ENCODE data around the gene KDM5A.

The KDM5A gene

GRCh38 chr12:268483-268840 lies 120.7 kb downstream of the KDM5A start:
- Histone ChIP-seq H3K27me3 (peaks cover 22% of the 10 kb centered on the region), H3K36me3 (no peaks in the 10 kb centered on the region), H3K9me3 (no peaks in the 10 kb centered on the region), H3K4me1 (no peaks in the 10 kb centered on the region), H3K4me3 (ENCODE audit: low read depth, low read length) (peak overlapping the region; percentile 16)
- no peak for TF ChIP-seq CTCF (IDR thresholded peaks at IDR 0.05; ENCODE audit: low read depth, low read length)
- DNase-seq, result no peak

- Histone ChIP-seq H3K4me3 (ENCODE audit: low read depth, low read length) (peak overlapping the region; percentile 16), H3K4me1 (no peaks in the 10 kb centered on the region), H3K27me3 (peaks cover 22% of the 10 kb centered on the region), H3K36me3 (no peaks in the 10 kb centered on the region), H3K9me3 (no peaks in the 10 kb centered on the region)
- no peak for TF ChIP-seq CTCF (IDR thresholded peaks at IDR 0.05; ENCODE audit: low read depth, low read length)
- DNase-seq, result no peak
These were observed 121.3 kb downstream of the KDM5A start for GRCh38 chr12:267581-268482.

- DNase-seq, result no peak
- Histone ChIP-seq H3K4me3 (ENCODE audit: low read depth, low read length) (no peak overlapping the region), H3K9me3 (no peaks in the 10 kb centered on the region), H3K4me1 (no peaks in the 10 kb centered on the region), H3K36me3 (no peaks in the 10 kb centered on the region), H3K27me3 (peaks cover 22% of the 10 kb centered on the region)
- TF ChIP-seq CTCF (IDR thresholded peaks at IDR 0.05; ENCODE audit: low read depth, low read length), result no peak
These were observed 124.0 kb downstream of the KDM5A start for GRCh38 chr12:265096-265495.

- Histone ChIP-seq H3K27me3 (peaks cover 22% of the 10 kb centered on the region), H3K4me3 (ENCODE audit: low read depth, low read length) (no peak overlapping the region), H3K9me3 (no peaks in the 10 kb centered on the region), H3K36me3 (no peaks in the 10 kb centered on the region), H3K4me1 (no peaks in the 10 kb centered on the region)
- DNase-seq, result no peak
- TF ChIP-seq CTCF (IDR thresholded peaks at IDR 0.05; ENCODE audit: low read depth, low read length), result no peak
These were observed 124.9 kb downstream of the KDM5A start for GRCh38 chr12:264269-264668.

- no peaks in the 10 kb centered on the region for H3K4me1 ChIP-seq
- no peaks in the 10 kb centered on the region for H3K36me3 ChIP-seq
- no peak for DNase-seq
- peaks cover 22% of the 10 kb centered on the region for H3K27me3 ChIP-seq
- TF ChIP-seq CTCF (IDR thresholded peaks at IDR 0.05; ENCODE audit: low read depth, low read length), result no peak
- no peaks in the 10 kb centered on the region for H3K9me3 ChIP-seq
- no peak overlapping the region for H3K4me3 ChIP-seq (ENCODE audit: low read depth, low read length)
These were observed 125.5 kb downstream of the KDM5A start for GRCh38 chr12:263574-263973.

- peaks cover 21% of the 10 kb centered on the region for H3K27me3 ChIP-seq
- H3K9me3 ChIP-seq, result no peaks in the 10 kb centered on the region
- no peaks in the 10 kb centered on the region for H3K36me3 ChIP-seq
- no peak for TF ChIP-seq CTCF (IDR thresholded peaks at IDR 0.05; ENCODE audit: low read depth, low read length)
- H3K4me3 ChIP-seq (ENCODE audit: low read depth, low read length), result no peak within 1 kb of the TSS
- DNase-seq, result no peak
- no peaks in the 10 kb centered on the region for H3K4me1 ChIP-seq
These were observed 126.3 kb downstream of the KDM5A start, which contains the start of gene SLC6A13 for GRCh38 chr12:262817-263216. Gene SLC6A13 (minus strand): TSS chr12:262836. CDS start chr12:260052, 2,784 bp downstream.
